Breast epithelium (tissue), 4 donors: ENCODE data around the gene OR2F1. TPM values are rescaled to one million over a fixed set of nuclear protein-coding genes. Genes with fewer than 3 reads are reported as not detected.

Source experiments
- DNase-seq, 2 donors: peaks; one replicate each; pipeline ENCODE4 v3.0.0-alpha.2; 2019; ENCODE audit warnings: low spot score in 2 of 2
- H3K27ac ChIP-seq, 2 donors: fragments of 200-600 bp; sonication (generic) in 1 of 2; one replicate each; pipeline ENCODE4 v1.5.1; 2016 to 2019; ENCODE audit warnings: mild to moderate bottlenecking in 1 of 2
- H3K27me3 ChIP-seq, 2 donors: fragments of 200-600 bp; sonication (generic) in 1 of 2; one replicate each; pipeline versions ENCODE4 v1.5.1 to v1.6.0; 2017 to 2019; ENCODE audit warnings: control low read depth in 1 of 2, mild to moderate bottlenecking in 1 of 2
- H3K36me3 ChIP-seq: fragments of 200-600 bp; one replicate; pipeline ENCODE4 v1.5.1; 2019
- H3K4me1 ChIP-seq, 2 donors: fragments of 200-600 bp; sonication (generic); one replicate each; pipeline ENCODE4 v1.5.1; 2016 to 2019; ENCODE audit warnings: control low read depth in 1 of 2
- H3K4me3 ChIP-seq, 3 donors: fragments of 200-600 bp; sonication (generic); 1 replicate in 2 of 3; 2 replicates in 1 of 3; pipeline ENCODE4 v1.5.1; 2016 to 2019; ENCODE audit warnings: mild to moderate bottlenecking in 3 of 3, moderate library complexity in 2 of 3
- H3K9me3 ChIP-seq, 2 donors: fragments of 200-600 bp; sonication (generic) in 1 of 2; one replicate each; pipeline ENCODE4 v1.5.1; 2016 to 2019; ENCODE audit warnings: control low read depth in 1 of 2
- POLR2A ChIP-seq: fragments of 450-650 bp; IDR thresholded peaks from one replicate; pipeline ENCODE4 v1.6.1; 2016; ENCODE audit warnings: antibody characterized with exemption, mild to moderate bottlenecking, moderate library complexity
- POLR2AphosphoS5 ChIP-seq, 3 donors: sonication (generic); formaldehyde crosslinking; IDR thresholded peaks; one replicate each; pipeline ENCODE4 v1.6.1; 2017; ENCODE audit warnings: antibody characterized with exemption in 3 of 3
- intact Hi-C: fragments of 100-400 bp; cut with DNase I; formaldehyde crosslinking; loops from one replicate; pipeline ENCODE4 v1.15.1; 2023; ENCODE audit warnings: low total_unique reads
- total RNA-seq, 3 donors: library from RNA; depleted of rRNA; stranded (reverse); fragments of >200 nt; gene quantifications; one replicate each; pipeline ENCODE4 v1.1.0, GENCODE V29; 2016
- TF ChIP-seq, protein P1 (sequence below), 3 donors: fragments of 450-650 bp; IDR thresholded peaks; one replicate each; pipeline ENCODE4 v1.5.1; 2016 to 2017; ENCODE audit warnings: antibody characterized with exemption in 3 of 3, mild to moderate bottlenecking in 3 of 3, moderate library complexity in 3 of 3

OR2F1 gene
- total RNA-seq, 3 donors from 2014 or later: 0.15 TPM; not detected in 2

- Histone ChIP-seq H3K36me3 (no peaks in the 10 kb centered on the region), H3K9me3 (peaks cover 4 to 5% of the 10 kb centered on the region in 2 donors), H3K4me1 (no peaks in the 10 kb centered on the region), H3K27ac (no peak overlapping the region), H3K27me3 (no peaks in the 10 kb centered on the region), H3K4me3 (no peak overlapping the region)
- TF ChIP-seq, protein P1, sequence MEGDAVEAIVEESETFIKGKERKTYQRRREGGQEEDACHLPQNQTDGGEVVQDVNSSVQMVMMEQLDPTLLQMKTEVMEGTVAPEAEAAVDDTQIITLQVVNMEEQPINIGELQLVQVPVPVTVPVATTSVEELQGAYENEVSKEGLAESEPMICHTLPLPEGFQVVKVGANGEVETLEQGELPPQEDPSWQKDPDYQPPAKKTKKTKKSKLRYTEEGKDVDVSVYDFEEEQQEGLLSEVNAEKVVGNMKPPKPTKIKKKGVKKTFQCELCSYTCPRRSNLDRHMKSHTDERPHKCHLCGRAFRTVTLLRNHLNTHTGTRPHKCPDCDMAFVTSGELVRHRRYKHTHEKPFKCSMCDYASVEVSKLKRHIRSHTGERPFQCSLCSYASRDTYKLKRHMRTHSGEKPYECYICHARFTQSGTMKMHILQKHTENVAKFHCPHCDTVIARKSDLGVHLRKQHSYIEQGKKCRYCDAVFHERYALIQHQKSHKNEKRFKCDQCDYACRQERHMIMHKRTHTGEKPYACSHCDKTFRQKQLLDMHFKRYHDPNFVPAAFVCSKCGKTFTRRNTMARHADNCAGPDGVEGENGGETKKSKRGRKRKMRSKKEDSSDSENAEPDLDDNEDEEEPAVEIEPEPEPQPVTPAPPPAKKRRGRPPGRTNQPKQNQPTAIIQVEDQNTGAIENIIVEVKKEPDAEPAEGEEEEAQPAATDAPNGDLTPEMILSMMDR (IDR thresholded peaks at IDR 0.05): no peak
- TF ChIP-seq POLR2A: no peak
- no peak for TF ChIP-seq POLR2AphosphoS5 (IDR thresholded peaks at IDR 0.05)
- intact Hi-C loops: no loop called here
- DNase-seq: no peak
These were observed 18.3 kb upstream of the OR2F1 start for GRCh38 chr7:143936087-143937009.

DNA sequence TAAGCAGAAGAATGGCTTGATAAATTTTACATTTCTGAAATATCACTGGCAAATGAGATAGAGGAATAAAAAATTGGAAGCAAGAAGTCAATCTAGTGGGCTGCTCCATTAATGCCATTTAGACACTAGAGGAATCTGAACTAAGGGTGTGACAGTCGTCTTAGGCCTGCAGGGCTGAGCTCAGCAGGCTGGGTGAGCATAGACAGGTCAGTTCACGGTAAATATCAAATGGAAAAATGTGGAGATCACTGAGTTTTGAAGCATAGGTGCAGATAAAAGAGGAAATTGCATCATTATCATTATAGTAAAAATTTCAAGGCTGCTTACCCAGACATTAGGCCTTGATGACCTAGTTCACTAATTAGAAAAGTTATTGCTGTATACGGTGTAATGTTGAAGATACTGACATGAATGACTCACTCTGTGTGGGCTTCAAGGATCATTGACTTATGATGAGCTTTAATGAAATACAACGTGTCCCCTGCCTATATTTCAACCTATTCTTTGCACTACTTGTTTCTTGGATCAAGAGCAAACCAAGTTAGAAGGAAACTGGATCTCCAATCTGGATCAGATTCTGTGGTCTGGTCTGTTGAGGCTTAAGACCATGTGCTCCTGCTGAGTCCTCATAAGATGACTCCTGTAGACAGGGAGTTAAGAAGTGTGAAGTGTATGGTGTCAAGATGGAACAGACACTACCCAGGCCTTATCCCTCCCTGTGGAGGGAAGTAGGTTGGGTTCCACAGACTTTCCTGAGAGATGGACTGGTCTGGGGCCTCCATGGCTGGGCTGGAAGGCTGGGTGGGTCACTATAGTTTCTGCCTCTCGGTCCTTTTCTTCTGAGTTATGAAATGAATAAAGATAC lies 16.0 kb upstream of the OR2F1 start:
- no peaks in the 10 kb centered on the region for H3K36me3 ChIP-seq
- no peak for TF ChIP-seq POLR2A
- no peak for DNase-seq
- intact Hi-C loops: no loop called here
- no peak overlapping the region for H3K27ac ChIP-seq
- peaks cover 0 to under 1% of the 10 kb centered on the region in 2 donors for H3K9me3 ChIP-seq
- no peaks in the 10 kb centered on the region for H3K27me3 ChIP-seq
- no peak overlapping the region for H3K4me3 ChIP-seq
- H3K4me1 ChIP-seq: no peaks in the 10 kb centered on the region

DNA sequence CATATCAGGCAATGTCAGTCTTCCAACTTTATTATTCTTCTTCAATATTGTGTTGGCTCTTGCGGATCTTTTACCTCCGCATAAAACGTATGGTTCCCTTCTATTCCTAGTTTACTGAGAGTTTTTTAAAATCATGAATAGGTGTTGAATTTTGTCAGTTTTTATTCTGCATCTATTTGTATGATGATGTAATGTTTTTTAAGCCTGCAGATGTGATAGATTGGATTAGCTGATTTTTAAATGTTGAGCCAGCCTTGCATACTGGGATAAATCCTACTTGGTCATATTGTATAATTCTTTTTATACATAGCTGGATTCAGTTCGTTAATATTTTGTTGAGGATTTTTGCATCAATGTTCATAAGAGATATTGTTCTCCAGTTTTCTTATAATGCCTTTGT lies 9.2 kb upstream of the OR2F1 start:
- H3K4me3 ChIP-seq: no peak overlapping the region
- intact Hi-C loops: no loop called here
- no peak overlapping the region for H3K27ac ChIP-seq
- no peaks in the 10 kb centered on the region for H3K4me1 ChIP-seq
- no peak for DNase-seq
- H3K27me3 ChIP-seq: no peaks in the 10 kb centered on the region
- no peaks in the 10 kb centered on the region for H3K36me3 ChIP-seq
- TF ChIP-seq, protein P1 (IDR thresholded peaks at IDR 0.05): no peak
- TF ChIP-seq POLR2AphosphoS5 (IDR thresholded peaks at IDR 0.05): no peak
- TF ChIP-seq POLR2A: no peak
- H3K9me3 ChIP-seq: no peaks in the 10 kb centered on the region

GRCh38 chr7:143947111-143947510 lies 7.5 kb upstream of the OR2F1 start:
- no peak for DNase-seq
- Histone ChIP-seq H3K27ac (no peak overlapping the region), H3K4me3 (no peak overlapping the region), H3K27me3 (no peaks in the 10 kb centered on the region), H3K36me3 (no peaks in the 10 kb centered on the region), H3K4me1 (no peaks in the 10 kb centered on the region), H3K9me3 (no peaks in the 10 kb centered on the region)
- TF ChIP-seq, protein P1 (IDR thresholded peaks at IDR 0.05): no peak
- TF ChIP-seq POLR2A: no peak
- TF ChIP-seq POLR2AphosphoS5 (IDR thresholded peaks at IDR 0.05): no peak
- intact Hi-C loops: no loop called here

GRCh38 chr7:143948733-143949132 lies 5.9 kb upstream of the OR2F1 start:
- Histone ChIP-seq H3K27me3 (no peaks in the 10 kb centered on the region), H3K4me3 (no peak overlapping the region), H3K27ac (no peak overlapping the region), H3K4me1 (no peaks in the 10 kb centered on the region), H3K9me3 (no peaks in the 10 kb centered on the region), H3K36me3 (no peaks in the 10 kb centered on the region)
- no peak for DNase-seq
- no peak for TF ChIP-seq POLR2A
- TF ChIP-seq, protein P1 (IDR thresholded peaks at IDR 0.05): no peak
- no peak for TF ChIP-seq POLR2AphosphoS5 (IDR thresholded peaks at IDR 0.05)
- intact Hi-C loops: no loop called here
